Breast epithelium (tissue), 4 donors: ENCODE results near the gene CYP26B1. TPM values are rescaled to one million over a fixed set of nuclear protein-coding genes. Genes with fewer than 3 reads are reported as not detected.

ENCODE experiments used
- DNase-seq, 2 donors: peaks; one replicate each; pipeline ENCODE4 v3.0.0-alpha.2; 2019; ENCODE audit warnings: low spot score in 2 of 2
- H3K27ac ChIP-seq, 2 donors: fragments of 200-600 bp; sonication (generic) in 1 of 2; one replicate each; pipeline ENCODE4 v1.5.1; 2016 to 2019; ENCODE audit warnings: mild to moderate bottlenecking in 1 of 2
- H3K27me3 ChIP-seq, 2 donors: fragments of 200-600 bp; sonication (generic) in 1 of 2; one replicate each; pipeline versions ENCODE4 v1.5.1 to v1.6.0; 2017 to 2019; ENCODE audit warnings: control low read depth in 1 of 2, mild to moderate bottlenecking in 1 of 2
- H3K36me3 ChIP-seq: fragments of 200-600 bp; one replicate; pipeline ENCODE4 v1.5.1; 2019
- H3K4me1 ChIP-seq, 2 donors: fragments of 200-600 bp; sonication (generic); one replicate each; pipeline ENCODE4 v1.5.1; 2016 to 2019; ENCODE audit warnings: control low read depth in 1 of 2
- H3K4me3 ChIP-seq, 3 donors: fragments of 200-600 bp; sonication (generic); 1 replicate in 2 of 3; 2 replicates in 1 of 3; pipeline ENCODE4 v1.5.1; 2016 to 2019; ENCODE audit warnings: mild to moderate bottlenecking in 3 of 3, moderate library complexity in 2 of 3
- H3K9me3 ChIP-seq, 2 donors: fragments of 200-600 bp; sonication (generic) in 1 of 2; one replicate each; pipeline ENCODE4 v1.5.1; 2016 to 2019; ENCODE audit warnings: control low read depth in 1 of 2
- POLR2A ChIP-seq: fragments of 450-650 bp; IDR thresholded peaks from one replicate; pipeline ENCODE4 v1.6.1; 2016; ENCODE audit warnings: antibody characterized with exemption, mild to moderate bottlenecking, moderate library complexity
- POLR2AphosphoS5 ChIP-seq, 3 donors: sonication (generic); formaldehyde crosslinking; IDR thresholded peaks; one replicate each; pipeline ENCODE4 v1.6.1; 2017; ENCODE audit warnings: antibody characterized with exemption in 3 of 3
- intact Hi-C: fragments of 100-400 bp; cut with DNase I; formaldehyde crosslinking; loops from one replicate; pipeline ENCODE4 v1.15.1; 2023; ENCODE audit warnings: low total_unique reads
- total RNA-seq, 3 donors: library from RNA; depleted of rRNA; stranded (reverse); fragments of >200 nt; gene quantifications; one replicate each; pipeline ENCODE4 v1.1.0, GENCODE V29; 2016
- TF ChIP-seq, protein P1 (sequence below), 3 donors: fragments of 450-650 bp; IDR thresholded peaks; one replicate each; pipeline ENCODE4 v1.5.1; 2016 to 2017; ENCODE audit warnings: antibody characterized with exemption in 3 of 3, mild to moderate bottlenecking in 3 of 3, moderate library complexity in 3 of 3

The CYP26B1 gene
- total RNA-seq, 3 donors from 2014 or later = 3.8 to 41.6 (median 3.9) TPM

DNA sequence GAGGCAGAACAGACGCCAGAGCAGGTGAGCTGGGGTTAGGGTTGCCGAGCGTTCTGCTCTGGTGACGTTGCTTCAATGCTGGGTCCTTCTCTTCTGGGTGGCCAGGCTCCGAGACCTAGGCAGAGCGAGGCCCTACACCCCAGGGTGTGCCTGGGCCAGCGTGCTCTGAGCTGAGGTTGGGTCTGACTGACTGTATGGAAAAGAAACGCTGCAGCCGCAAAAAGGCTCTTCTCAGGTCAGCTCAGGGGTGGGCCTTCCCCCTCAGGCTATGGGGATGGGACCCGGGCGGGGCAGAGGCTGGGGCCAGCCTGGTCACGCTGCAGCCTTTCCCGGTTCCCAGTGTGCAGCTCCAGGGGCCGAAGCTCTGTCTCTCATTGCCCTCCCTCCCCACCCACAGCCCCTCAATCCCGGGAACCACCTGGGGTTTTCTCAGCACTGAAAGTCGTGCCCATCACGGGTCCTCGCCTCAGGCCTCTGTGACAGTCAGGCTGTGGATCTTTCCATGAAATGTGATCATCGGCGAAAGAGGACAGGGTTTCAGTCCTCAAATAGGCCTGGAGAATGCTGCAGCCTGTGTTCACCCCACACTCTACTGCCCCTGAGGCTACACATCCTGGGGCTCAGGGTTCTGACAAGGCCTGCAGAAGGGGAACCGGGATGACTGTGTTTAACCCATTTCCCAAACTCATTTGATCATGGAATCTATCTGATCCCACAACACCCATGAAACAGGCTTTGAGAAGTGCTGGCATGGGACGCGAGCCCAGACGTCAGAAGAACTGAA, 19.4 kb downstream of the CYP26B1 start:
- Histone ChIP-seq H3K27ac (no peak overlapping the region), H3K27me3 (no peaks in the 10 kb centered on the region), H3K4me3 (no peak overlapping the region), H3K9me3 (no peaks in the 10 kb centered on the region), H3K4me1 (no peaks in the 10 kb centered on the region), H3K36me3 (no peaks in the 10 kb centered on the region)
- TF ChIP-seq, protein P1, sequence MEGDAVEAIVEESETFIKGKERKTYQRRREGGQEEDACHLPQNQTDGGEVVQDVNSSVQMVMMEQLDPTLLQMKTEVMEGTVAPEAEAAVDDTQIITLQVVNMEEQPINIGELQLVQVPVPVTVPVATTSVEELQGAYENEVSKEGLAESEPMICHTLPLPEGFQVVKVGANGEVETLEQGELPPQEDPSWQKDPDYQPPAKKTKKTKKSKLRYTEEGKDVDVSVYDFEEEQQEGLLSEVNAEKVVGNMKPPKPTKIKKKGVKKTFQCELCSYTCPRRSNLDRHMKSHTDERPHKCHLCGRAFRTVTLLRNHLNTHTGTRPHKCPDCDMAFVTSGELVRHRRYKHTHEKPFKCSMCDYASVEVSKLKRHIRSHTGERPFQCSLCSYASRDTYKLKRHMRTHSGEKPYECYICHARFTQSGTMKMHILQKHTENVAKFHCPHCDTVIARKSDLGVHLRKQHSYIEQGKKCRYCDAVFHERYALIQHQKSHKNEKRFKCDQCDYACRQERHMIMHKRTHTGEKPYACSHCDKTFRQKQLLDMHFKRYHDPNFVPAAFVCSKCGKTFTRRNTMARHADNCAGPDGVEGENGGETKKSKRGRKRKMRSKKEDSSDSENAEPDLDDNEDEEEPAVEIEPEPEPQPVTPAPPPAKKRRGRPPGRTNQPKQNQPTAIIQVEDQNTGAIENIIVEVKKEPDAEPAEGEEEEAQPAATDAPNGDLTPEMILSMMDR (IDR thresholded peaks at IDR 0.05) = no peak
- TF ChIP-seq POLR2AphosphoS5 (IDR thresholded peaks at IDR 0.05) (no peak), POLR2A (no peak)
- peak in 1 of 2 donors; percentile 43 for DNase-seq
- intact Hi-C loops = no loop called here

- no peaks in the 10 kb centered on the region for H3K27me3 ChIP-seq
- no peaks in the 10 kb centered on the region for H3K4me1 ChIP-seq
- peak in 1 of 2 donors; percentile 41 for DNase-seq
- H3K36me3 ChIP-seq = no peaks in the 10 kb centered on the region
- TF ChIP-seq POLR2A (no peak), POLR2AphosphoS5 (IDR thresholded peaks at IDR 0.05) (no peak)
- TF ChIP-seq, protein P1 (IDR thresholded peaks at IDR 0.05) = no peak
- no peaks in the 10 kb centered on the region for H3K9me3 ChIP-seq
- no peak overlapping the region for H3K4me3 ChIP-seq
- no peak overlapping the region for H3K27ac ChIP-seq
- intact Hi-C loops = no loop called here
These were observed 20.1 kb downstream of the CYP26B1 start for GRCh38 chr2:72127401-72128058.

DNA sequence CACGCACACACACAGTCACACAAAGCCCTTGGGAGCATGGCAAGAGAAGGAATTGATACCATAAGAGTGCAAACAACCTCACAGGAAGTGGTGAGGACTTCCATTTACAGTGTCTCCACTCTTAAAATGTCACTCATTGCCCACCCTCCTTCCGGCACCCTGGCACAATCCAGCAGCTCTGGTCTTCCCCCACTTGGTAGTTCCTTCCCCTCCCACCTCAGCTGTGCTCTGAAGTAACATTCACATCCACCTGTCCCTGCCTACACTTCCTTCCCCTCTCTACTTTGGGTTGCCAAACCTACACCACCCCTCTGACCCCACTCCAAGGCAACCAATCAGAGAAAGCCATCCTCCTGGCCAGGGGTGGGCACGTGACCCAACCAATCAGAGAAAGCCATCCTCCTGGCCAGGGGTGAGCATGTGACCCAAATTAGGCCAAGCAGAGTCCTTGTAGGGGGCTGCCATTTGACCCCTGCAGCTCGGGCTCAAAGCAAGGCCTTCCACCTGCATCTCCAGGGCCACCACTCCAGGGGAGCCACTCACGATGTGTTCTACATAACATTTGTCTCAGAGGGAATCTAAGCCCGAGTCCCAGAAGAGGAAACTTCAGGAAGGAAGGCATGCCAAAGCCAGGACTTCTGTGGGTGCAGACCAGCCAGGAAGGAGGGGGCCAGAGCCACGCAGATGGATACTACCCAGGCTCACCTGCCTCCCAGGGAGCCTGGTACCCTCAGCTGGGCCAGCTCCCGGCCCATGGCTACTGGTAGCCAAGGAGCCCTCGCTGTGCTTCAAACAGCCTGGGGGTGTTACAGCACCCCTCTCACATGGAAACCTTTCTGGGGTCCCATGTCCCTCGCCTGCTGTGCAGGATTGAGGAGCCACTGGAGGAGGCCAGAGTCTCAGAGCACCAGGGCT, 21.2 kb downstream of the CYP26B1 start:
- Histone ChIP-seq H3K9me3 (no peaks in the 10 kb centered on the region), H3K27me3 (no peaks in the 10 kb centered on the region), H3K27ac (no peak overlapping the region), H3K4me3 (no peak overlapping the region), H3K36me3 (no peaks in the 10 kb centered on the region), H3K4me1 (no peaks in the 10 kb centered on the region)
- peak in 1 of 2 donors; percentile 31 for DNase-seq
- TF ChIP-seq POLR2AphosphoS5 (IDR thresholded peaks at IDR 0.05) (no peak), POLR2A (no peak)
- TF ChIP-seq, protein P1 (IDR thresholded peaks at IDR 0.05) = no peak
- intact Hi-C loops = no loop called here

- intact Hi-C loops = no loop called here
- Histone ChIP-seq H3K36me3 (no peaks in the 10 kb centered on the region), H3K27me3 (no peaks in the 10 kb centered on the region), H3K9me3 (no peaks in the 10 kb centered on the region), H3K27ac (no peak overlapping the region), H3K4me1 (no peaks in the 10 kb centered on the region), H3K4me3 (no peak overlapping the region)
- no peak for DNase-seq
- TF ChIP-seq POLR2AphosphoS5 (IDR thresholded peaks at IDR 0.05) (no peak), POLR2A (no peak)
- TF ChIP-seq, protein P1 (IDR thresholded peaks at IDR 0.05) = no peak
These were observed 23.3 kb downstream of the CYP26B1 start for GRCh38 chr2:72124376-72124775.
